ENCODE data around the gene HDAC3.

The HDAC3 gene

GRCh38 chr5:141657404-141657803, 20.8 kb upstream of the HDAC3 start:
- TF ChIP-seq ZFX (IDR thresholded peaks at IDR 0.05; ENCODE audit: borderline replicate concordance), result no peak
- TF ChIP-seq, protein P1, sequence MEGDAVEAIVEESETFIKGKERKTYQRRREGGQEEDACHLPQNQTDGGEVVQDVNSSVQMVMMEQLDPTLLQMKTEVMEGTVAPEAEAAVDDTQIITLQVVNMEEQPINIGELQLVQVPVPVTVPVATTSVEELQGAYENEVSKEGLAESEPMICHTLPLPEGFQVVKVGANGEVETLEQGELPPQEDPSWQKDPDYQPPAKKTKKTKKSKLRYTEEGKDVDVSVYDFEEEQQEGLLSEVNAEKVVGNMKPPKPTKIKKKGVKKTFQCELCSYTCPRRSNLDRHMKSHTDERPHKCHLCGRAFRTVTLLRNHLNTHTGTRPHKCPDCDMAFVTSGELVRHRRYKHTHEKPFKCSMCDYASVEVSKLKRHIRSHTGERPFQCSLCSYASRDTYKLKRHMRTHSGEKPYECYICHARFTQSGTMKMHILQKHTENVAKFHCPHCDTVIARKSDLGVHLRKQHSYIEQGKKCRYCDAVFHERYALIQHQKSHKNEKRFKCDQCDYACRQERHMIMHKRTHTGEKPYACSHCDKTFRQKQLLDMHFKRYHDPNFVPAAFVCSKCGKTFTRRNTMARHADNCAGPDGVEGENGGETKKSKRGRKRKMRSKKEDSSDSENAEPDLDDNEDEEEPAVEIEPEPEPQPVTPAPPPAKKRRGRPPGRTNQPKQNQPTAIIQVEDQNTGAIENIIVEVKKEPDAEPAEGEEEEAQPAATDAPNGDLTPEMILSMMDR (IDR thresholded peaks at IDR 0.05), result no peak
- no peak overlapping the region for H3K27ac ChIP-seq

- TF ChIP-seq, protein P1 (IDR thresholded peaks at IDR 0.05), result no peak
- TF ChIP-seq ZFX (IDR thresholded peaks at IDR 0.05; ENCODE audit: borderline replicate concordance), result no peak
- H3K27ac ChIP-seq, result no peak overlapping the region
Observed at GRCh38 chr5:141656396-141656795, 19.7 kb upstream of the HDAC3 start.

DNA sequence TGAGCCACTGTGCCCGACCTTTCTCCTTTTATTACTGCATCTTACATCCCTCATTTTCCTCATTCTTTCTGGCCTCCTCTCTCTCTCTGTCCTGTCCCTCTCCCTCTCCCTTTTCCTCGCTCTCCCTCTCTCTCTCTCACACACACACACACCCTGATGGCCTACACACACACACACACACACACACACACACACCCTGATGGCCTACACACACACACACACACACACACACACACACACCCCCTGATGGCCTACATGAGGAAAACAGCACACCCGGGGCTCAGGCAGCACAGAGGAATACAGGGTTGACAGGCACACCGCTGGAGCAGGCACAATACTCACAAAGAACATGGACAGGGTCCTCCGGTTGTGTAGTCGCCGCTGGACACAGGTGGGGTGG, 18.4 kb upstream of the HDAC3 start:
- no peak overlapping the region for H3K27ac ChIP-seq

GRCh38 chr5:141654298-141654697, 17.6 kb upstream of the HDAC3 start:
- H3K27ac ChIP-seq, result no peak overlapping the region

More for the DNA sequence above, 18.4 kb upstream of the HDAC3 start:
- TF ChIP-seq ZFX (IDR thresholded peaks at IDR 0.05; ENCODE audit: borderline replicate concordance), result no peak

GRCh38 chr5:141651728-141652105, 15.1 kb upstream of the HDAC3 start:
- no peak for TF ChIP-seq ZFX (IDR thresholded peaks at IDR 0.05; ENCODE audit: borderline replicate concordance)
- TF ChIP-seq, protein P1 (IDR thresholded peaks at IDR 0.05), result no peak
- no peak overlapping the region for H3K27ac ChIP-seq

More at GRCh38 chr5:141654298-141654697, 17.6 kb upstream of the HDAC3 start:
- TF ChIP-seq, protein P1 (IDR thresholded peaks at IDR 0.05), result no peak
- no peak for TF ChIP-seq ZFX (IDR thresholded peaks at IDR 0.05; ENCODE audit: borderline replicate concordance)

DNA sequence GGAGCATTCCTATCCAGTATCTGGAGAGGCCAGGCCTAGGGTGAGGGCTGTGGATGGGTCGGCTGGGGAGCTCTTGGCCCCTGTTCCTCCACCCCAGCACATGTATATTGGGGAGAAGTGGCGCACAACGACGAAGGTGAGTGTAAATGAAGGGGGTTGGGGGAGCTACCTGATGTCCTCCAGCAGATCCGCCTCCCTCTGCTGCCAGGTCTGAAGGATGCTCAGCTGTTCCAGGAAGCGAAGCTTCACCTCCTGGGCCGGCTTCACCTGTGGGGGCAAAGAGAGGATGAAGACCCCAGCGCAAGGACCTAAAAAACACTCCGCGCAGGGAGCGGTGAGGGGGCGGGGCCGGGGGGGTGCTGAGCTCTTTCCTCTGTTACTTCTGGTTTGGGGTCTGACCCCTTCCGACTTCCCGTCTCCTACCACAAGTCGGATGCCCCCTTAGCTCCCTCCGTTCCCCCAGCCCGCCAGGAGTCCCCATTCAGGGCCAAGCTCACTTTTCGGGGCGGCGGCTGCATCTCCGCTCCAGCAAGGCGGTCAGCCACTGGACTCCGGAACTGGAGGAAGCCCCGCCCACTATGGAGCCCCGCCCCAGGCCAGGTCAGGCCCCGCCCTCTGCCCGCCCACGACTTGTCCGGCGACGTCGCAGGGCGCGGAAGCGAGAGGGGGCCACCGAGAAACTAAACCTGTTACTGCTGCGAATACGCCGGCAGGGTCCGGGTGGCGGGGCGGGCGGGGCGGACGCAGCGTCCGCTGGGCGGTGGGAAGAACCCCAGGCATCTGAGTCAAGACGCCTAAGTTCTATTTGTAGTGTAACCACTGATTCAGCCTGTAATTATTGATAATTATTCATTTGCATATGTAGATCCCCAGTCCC, 14.4 kb upstream of the HDAC3 start, which contains the start of gene FCHSD1:
Gene FCHSD1, minus strand, starts transcription at position 568 of the 877 bp plus-strand sequence. Its CDS starts 50 bp downstream, at position 518.
- TF ChIP-seq, protein P1 (IDR thresholded peaks at IDR 0.05), result no peak
- TF ChIP-seq ZFX (IDR thresholded peaks at IDR 0.05; ENCODE audit: borderline replicate concordance), result no peak
- no peak within 1 kb of the TSS for H3K27ac ChIP-seq

- TF ChIP-seq, protein P1 (IDR thresholded peaks at IDR 0.05), result no peak
- no peak for TF ChIP-seq ZFX (IDR thresholded peaks at IDR 0.05; ENCODE audit: borderline replicate concordance)
- no peak overlapping the region for H3K27ac ChIP-seq
Observed at GRCh38 chr5:141649972-141650371, 13.3 kb upstream of the HDAC3 start.
